HL-60 (cell line): ENCODE data around the gene CLIC3.

Experiments
- CTCF ChIP-seq: IDR thresholded peaks from one replicate; pipeline ENCODE4 v1.5.1; 2011; ENCODE audit warnings: low read length, control low read depth, inconsistent platforms; ENCODE audit not compliant: insufficient read depth
- POLR2AphosphoS5 ChIP-seq: IDR thresholded peaks from 2 replicates; pipeline ENCODE4 v1.6.1; 2012; ENCODE audit warnings: low read depth

- TF ChIP-seq POLR2AphosphoS5: no peak
- TF ChIP-seq CTCF: no peak
Observed at GRCh38 chr9:136960938-136961275, 35.5 kb downstream of the CLIC3 start.
